HG02588 (cell line): ENCODE results near the gene NOC4L.

Experiments
- ATAC-seq: cut with Tn5 transposase; IDR thresholded peaks from one replicate; pipeline ENCODE4 v1.9.1; 2021; ENCODE audit warnings: mild to moderate bottlenecking, moderate library complexity; ENCODE audit not compliant: unreplicated experiment

NOC4L gene

GRCh38 chr12:132154941-132155770, 10.9 kb downstream of the NOC4L start:
- no peak for ATAC-seq

DNA sequence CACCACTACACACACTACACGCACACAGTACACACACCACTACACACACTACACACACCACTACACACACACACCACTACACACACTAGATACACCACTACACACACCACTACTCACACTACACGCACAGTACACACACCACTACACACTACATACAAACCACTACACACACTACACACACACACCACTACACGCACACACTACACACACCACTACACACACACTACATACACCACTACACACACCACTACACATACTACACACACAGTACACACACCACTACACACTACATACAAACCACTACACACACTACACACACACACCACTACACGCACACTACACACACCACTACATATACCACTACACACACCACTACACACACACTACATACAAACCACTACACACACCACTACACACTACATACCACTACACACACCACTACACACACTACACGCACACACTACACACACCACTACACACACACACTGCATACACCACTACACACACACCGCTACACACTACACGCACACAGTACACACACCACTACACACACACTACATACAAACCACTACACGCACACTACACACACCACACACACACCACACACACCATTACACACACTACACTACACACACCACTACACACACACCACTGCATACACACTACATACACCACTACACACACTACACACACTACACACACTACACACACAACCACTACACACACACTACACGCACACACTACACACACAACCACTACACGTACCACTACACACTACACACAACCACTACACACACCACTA, 11.7 kb downstream of the NOC4L start:
- no peak for ATAC-seq

DNA sequence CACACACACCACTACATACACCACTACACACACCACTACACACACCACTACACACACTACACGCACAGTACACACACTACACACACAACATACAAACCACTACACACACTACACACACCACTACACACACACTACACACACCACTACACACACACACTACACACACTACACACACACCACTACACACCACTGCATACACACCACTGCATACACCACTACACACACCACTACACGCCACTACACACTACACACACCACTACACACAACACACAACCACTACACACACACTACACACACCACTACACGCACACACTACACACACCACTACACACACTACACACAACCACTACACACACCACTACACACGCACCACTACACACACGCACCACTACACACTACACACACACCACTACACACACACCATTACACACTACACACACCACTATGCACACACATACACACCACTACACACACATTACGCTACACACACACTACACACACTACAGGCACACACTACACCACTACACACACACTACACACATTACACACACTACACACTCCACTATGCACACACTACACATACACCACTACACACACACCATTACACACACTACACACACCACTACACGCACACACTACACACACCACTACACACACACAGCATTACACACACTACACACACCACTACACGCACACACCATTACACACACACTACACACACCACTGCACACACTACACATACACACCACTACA, 12.5 kb downstream of the NOC4L start:
- ATAC-seq, result no peak

- ATAC-seq, result no peak
Observed at GRCh38 chr12:132157733-132158409, 13.6 kb downstream of the NOC4L start.

DNA sequence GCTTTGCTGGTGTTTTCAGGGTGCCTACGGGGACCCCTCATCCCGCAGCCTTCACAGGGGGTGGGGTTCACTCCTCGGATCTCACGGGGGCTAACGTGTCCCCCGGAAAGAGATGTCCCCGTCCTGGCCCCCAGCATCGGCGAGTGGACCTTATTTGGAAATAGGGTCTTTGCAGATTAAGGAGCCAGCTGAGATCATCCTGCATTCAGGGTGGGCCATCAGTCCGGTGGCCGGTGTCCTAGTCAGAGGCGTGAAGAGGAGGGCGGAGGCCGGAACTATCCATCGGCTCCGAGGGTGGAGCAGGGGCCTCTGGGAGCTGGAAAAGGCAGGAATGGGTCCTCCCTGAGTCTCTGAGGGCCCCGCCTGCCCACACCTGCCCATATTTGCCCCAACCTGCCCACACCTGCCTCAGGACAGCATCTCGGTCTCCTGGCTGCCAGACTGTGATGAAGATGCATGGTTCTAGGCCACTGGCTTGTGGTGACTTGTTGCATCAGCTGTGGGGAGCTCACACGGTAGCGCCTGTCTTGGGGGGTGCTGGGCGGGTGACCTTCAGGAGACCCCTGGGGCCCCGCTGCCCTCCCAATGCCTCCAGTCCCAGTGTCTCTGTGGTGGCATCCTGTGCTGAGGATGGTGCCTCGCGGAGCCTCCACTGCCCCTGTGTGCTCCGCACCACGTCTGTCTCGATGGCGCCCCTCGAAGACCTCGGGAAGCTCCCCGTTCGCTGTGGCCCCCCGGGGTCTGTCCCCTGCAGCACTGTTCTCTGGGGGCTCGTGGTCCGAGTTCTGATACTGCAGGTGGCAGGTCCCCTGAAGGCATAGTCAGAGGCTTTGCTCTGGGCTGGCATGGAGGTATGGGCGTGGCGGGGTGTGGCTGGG, 14.7 kb downstream of the NOC4L start:
- ATAC-seq, result no peak

DNA sequence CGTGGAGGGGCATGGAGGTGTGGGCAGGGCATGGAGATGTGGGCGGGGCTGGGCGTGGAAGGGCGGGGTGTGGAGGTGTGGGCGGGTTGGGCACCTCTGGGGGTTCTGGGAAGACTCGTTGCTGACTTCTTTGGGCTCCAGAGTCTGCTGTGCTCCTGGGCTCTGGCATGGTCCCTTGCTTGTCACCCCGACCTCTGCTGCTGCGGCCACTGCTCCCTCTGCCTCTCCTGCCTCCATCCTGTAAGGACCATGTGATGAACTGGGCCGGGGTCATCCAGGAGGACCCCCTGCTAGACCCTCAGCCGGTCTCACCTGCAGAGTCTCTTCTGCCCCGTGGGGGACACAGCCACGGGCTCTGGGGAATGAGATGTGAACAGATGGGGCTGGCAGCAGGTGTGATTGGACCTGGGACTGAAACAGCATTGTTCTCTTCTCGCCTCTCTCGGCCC, 15.3 kb downstream of the NOC4L start:
- ATAC-seq, result no peak

DNA sequence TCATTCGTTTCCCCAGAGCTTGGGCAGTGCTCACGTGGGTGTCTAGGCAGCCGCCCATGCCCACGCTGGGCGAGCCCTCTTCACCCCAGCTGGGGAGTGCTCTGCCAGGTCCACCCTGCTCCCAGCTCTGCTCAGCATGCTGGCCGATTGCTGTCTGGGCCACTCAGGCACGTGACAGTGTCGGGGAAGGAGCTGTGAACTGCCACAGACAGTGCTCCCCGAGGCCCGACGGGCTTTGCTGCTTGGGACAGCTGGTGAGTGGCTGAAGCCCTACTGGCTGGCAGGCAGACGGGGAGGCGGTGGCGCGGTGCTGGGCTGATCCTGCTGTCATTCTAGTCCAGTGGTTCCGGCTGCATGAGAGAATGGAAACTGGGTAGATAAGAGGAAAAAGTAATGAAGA, 15.8 kb downstream of the NOC4L start:
- no peak for ATAC-seq

DNA sequence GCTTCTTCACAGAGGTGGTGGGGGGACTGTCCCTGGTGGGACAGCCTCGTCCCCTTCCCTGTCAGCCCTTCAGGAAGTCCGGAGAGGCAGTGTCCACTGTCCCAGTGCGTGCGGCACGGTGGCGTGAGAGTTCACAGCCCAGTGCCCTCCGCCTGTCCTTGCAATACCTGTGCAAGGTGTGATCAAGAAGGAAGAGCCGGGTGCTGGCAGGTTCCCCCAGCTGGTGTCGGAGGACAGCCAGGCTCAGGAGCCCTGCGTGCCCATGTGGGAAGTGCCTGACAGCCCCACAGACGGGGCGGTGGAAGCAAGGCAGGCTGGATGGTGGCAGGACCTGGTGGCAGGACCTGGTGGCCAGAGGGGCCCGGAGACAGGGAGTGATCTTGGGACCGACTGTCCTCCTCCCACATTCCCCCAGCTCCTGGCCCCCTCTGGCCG, 16.4 kb downstream of the NOC4L start:
- ATAC-seq, result no peak

DNA sequence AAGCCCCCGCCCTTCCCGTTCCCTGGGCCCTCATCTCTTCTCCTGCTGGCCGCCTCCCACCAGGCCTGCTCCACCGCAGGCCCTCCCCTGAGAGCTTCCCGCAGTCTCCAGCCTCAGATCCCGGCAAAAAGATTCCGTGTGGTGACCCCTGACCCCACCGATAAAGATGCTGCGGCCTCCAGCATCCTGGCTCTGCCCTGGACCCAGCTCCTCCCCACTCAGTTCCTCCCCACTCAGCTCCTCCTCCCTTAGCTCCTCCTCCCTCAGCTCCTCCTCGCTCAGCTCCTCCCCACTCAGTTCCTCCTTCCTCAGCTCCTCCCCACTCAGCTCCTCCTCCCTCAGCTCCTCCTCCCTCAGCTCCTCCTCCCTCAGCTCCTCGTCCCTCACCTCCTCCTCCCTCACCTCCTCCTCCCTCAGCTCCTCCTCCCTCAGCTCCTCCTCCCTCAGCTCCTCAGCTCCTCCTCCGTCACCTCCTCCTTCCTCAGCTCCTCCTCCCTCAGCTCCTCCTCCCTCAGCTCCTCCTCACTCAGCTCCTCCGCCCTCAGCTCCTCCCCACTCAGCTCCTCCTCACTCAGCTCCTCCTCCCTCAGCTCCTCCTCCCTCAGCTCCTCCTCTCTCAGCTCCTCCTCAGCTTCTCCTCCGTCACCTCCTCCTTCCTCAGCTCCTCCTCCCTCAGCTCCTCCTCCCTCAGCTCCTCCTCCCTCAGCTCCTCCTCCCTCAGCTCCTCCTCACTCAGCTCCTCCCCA, 17.0 kb downstream of the NOC4L start:
- ATAC-seq, result no peak

DNA sequence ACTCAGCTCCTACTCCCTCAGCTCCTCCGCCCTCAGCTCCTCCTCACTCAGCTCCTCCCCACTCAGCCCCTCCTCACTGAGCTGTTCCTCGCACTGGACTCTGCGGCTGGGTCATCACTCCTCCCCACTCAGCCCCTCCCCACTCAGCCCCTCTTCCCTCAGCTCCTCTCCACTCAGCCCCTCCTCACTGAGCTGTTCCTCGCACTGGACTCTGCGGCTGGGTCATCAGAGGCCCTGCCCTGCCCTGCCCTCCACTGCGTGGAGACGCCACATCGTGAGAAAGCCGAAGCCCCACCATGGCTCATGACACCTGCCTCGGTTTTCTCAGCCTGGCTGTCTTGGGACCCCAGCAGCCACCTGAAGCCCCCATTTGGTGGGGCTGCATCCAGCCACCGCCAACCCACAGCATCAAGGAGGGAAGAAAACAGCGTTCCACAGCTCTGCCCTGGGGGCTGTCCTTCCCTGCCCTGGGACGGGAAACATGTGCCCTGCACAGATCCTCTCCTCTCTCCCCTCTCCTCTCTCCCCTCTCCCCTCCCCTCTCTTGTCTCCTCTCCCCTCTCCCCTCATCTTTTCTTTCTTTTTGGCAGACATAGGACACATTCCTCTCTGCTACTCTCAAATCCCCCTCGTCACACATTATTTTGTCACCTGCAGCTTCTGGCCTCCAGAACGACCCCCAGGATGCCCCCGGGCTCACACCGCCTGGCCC, 17.7 kb downstream of the NOC4L start:
- no peak for ATAC-seq

GRCh38 chr12:132162508-132163031, 18.3 kb downstream of the NOC4L start:
- no peak for ATAC-seq

DNA sequence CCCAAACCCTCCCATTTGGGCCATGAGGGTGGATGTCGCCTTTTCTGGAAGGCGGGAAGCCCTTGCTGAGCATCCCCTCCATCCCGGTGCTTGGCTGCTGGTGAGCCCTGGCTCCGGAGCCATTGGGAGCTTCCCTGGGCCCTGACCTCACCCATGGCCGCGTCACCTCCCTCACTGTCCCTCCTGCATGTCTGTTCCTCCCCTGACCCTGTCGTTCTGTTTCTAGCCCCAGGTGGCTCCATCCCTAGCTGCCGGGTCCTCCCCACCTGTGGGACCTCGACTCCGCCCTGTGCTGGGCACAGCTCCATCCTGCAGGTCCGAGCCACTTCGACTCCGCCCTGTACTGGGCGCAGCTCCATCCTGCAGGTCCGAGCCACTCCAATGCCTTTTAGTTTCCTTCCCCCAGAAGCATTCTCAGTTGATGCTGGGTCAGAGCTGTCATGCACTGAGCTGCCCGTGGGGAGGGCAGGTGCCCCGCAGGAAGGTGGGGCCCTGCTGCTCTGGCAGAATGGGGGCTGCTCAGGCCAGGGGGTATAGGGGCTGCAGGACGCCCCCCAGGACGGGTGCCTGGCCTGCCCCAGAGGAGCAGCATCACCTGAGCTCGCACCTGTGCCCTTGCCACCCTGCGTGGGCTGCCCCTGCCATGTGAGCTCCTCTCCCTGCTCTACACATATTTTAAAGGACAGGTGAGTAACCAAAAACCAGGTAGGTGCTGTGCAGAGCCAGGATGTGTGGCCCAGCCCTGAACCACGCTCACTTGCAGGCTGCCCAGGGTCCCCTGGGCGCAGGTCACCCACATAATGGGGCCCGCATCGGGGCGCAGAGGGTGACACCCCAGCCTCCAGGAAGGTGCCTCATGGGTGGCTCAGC, 19.0 kb downstream of the NOC4L start:
- no peak for ATAC-seq

DNA sequence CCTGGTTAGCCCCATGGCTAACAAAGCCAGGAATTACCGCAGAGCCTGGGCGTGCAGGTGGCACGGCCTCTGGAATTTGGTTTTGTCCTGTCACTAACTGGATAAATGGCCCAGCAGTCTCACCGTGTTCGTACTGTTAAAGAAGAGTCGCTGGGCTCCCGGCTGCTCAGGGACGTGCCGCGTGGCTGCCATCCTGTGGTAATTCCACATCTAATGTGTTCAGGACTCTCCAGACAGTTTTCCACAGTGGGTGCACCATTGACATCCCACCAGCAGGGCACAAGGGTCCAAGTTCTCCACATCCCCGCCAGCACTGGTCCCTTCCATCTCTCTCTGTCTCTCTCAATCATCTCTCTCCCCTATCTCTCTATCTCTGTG, 19.6 kb downstream of the NOC4L start:
- ATAC-seq, result no peak

- ATAC-seq, result no peak
Observed at GRCh38 chr12:132164426-132164825, 20.2 kb downstream of the NOC4L start.

- ATAC-seq, result no peak
Observed at GRCh38 chr12:132165584-132165983, 21.3 kb downstream of the NOC4L start.

DNA sequence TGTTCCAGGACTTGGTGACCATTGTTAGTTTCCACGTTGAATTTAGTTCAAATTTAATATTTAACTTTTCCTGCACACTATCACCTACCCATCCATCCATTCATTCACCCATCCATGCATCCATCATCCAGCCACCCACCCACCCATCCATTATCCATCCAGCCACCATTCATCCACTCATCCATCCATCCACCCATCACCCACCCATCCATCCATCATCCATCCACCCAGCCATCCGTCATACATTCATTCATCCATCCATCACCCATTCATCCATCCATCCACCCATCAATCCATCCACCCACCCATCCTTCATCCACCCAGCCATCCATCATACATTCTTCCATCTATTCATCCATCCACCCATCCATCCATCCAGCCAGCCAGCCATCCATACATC, 21.8 kb downstream of the NOC4L start:
- ATAC-seq, result no peak
